Activated CD4-positive, alpha-beta T cell treated with anti-CD3 and anti-CD28 coated beads, Interleukin-10, Interleukin-2, amounts not matched to agents 100 ng/mL and 50 ng/mL, durations not matched to agents 16 hours and 8 hours (primary cell): ENCODE results near the gene MYBPC1.
A peak's percentile ranks its signal among the peaks of the same experiment; 100 is the strongest.
"Not testable (repeated sequence)": the region's sequence is repeated elsewhere in the genome, so short reads cannot be mapped to it uniquely, and the experiment has no call there.

ENCODE experiments used
- DNase-seq: peaks from one replicate; pipeline ENCODE4 v3.0.0-alpha.2; 2020

MYBPC1 gene

GRCh38 chr12:101697197-101697929 is 102.6 kb downstream of the MYBPC1 start, which contains the start of gene CHPT1:
Gene CHPT1, plus strand, starts transcription at chr12:101697640. Its CDS starts 222 bp downstream, at chr12:101697862.
- peak; percentile 84 for DNase-seq

DNA sequence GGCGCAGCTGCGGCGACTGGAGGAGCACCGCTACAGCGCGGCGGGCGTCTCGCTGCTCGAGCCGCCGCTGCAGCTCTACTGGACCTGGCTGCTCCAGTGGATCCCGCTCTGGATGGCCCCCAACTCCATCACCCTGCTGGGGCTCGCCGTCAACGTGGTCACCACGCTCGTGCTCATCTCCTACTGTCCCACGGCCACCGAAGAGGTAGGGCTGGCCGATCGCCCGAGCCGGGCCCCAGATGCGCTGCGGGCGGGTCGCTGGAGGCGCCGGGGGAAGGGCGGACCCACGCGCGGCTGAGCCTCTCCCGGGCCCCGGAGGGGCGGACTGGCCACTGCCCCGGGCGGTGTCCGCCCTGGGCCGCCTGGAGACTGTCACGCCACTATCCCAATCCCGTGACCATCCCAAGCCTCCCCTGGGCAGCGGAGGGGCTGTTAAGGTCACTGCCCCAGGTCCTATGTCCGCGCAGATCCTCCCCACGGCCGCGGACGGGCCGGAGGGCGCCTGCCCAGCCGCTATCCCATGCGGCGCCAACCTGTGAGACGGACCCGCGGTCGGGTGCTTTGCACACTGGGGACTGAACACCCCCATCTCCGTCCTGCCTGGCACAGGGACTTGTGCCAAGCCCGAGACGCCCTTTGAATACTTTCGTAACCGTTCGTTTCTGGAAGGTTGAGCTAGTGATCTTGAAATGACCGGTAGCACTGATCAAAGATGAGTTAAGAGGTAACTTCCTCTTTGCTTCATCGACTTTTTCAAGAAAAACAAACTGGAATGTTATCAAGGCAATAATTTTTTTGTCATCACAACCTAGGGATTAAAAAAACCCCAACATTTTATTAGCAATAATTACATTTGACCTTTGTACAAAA is 103.4 kb downstream of the MYBPC1 start:
- DNase-seq, result peak; percentile 45

GRCh38 chr12:101698800-101699347 is 104.1 kb downstream of the MYBPC1 start:
- DNase-seq, result peak; percentile 16

DNA sequence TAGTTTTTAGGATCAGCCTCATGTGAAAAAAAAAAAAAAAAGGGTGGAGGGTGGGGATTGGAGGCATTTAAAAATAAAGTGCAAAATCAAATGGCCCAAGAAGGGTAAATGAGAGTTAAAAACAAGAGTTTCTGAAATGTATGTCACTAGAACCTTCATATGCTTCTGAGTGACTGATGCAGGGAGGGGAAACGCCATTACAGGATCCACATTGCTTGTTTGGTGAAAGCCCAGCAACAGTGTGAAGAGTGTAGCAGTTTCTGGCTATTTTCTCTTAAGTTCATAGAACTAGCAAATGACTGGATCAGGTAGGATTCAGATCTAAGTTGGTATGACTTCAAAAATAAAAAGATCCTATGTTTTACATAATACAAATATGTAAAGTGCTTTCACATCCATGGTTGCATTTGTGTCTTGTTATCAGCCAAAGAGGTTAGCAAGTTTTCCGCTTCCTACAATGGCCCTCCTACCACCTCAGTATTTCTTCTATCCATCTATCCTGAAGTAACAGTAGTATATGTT is 105.6 kb downstream of the MYBPC1 start:
- DNase-seq, result no peak

- DNase-seq, result no peak
Measured at GRCh38 chr12:101703487-101703886, 108.7 kb downstream of the MYBPC1 start.

DNA sequence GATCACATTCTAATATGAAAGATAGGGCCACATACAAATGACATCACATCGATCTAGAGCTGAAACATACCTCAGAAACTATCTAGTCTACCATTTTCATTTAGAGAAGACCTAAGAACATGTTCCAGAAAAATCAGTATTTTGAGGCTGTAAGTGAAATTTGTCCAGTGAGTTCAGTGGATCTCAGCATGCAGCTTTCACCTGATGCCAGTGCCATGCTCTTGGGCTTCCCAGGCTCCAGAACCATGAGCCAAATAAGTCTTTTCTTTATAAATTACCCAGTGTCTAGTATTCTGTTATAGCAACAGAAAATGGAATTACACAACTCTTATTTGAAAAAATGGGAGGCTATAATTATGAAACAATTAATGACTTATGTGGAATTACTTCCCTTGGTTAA is 111.6 kb downstream of the MYBPC1 start:
- no peak for DNase-seq

DNA sequence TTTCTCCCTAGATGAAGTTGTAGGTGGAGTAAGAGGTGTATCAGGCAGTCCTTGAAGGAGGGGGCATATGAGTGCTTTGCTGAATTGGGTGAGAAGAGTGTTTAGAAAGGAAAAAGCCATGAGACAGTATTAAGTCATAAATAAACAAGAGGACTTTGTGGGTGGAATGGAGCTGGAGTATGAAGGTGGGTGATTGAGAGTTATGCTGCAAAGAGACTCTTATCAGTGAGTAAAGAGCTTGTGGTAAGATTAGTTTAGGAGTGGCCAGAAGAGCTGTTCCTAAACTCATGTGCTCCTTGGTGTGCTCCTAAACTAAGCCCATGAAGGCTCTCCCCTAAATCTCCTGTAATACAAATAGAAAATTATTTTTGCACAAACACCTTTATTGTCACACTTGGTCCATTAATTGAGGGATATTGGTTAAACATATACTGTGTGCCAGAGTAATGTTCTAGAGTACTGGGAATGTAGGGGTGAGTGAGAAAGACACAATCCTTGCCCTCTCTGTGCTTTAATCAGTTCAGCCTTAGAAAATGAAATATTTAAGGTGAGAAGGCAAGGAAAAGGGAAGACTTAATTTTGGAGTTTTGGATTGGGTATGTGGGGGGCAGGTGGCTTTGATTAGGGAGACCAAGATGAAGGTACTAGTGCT is 112.5 kb downstream of the MYBPC1 start:
- DNase-seq, result no peak

DNA sequence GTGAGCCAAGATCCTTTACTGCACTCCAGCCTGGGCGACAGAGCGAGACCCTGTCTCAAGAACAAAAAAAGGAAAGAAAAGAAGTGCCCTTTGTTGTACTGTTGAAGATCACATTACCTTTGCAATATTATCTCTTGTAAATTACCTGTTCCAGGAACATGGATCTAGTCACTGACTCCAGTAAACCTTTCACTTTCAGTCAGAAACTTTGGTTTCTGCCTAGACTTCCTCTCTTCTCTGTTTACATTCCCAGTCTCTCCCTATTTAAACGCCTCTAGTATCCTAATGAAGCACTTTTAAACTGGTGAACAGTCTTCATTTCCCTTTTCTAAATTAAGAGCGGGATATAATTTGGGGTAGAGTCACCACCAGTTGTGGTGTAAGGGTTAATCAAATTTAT is 115.5 kb downstream of the MYBPC1 start:
- DNase-seq, result no peak

DNA sequence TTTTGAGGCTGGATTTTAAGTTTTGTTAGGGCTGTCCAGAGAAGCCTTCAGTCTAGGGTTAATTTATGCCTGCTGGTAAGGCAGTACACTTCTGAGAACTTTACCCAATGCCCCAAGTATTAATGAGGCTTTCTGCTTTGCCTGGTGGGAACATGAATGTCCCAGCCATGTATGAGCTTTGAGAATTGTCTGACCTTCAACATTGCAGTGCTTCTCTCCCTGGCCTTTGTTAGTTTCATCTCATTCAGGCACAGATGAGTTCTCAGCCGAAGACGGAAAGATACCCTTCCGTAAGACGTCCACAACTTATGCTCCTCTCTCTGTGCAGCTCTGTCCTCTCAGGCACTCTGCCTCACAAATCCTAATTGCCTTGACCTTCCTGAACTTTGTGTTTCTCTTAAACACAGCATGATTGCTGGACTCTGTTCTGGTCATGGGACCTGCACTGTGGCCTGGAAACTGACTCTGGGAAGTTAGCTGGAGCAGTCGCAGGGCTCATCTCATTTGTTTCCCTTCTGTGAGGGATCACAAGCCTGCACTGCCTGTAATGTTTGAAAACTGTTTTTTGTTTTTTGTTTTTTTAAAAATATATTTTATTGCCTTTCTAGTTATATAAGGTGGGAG is 118.4 kb downstream of the MYBPC1 start:
- no peak for DNase-seq

DNA sequence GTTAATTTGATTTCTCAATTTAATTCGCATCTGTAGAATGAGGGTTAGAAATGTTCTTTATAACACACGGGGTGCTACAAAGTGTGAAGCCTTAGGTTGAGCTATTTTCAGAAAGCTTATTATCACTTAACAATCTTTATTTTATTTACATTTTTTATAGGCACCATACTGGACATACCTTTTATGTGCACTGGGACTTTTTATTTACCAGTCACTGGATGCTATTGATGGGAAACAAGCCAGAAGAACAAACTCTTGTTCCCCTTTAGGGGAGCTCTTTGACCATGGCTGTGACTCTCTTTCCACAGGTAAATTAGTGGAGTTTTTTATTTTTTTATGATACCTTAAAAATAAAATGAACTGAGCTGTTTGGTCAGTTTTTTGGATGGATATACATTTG is 119.2 kb downstream of the MYBPC1 start:
- no peak for DNase-seq

DNA sequence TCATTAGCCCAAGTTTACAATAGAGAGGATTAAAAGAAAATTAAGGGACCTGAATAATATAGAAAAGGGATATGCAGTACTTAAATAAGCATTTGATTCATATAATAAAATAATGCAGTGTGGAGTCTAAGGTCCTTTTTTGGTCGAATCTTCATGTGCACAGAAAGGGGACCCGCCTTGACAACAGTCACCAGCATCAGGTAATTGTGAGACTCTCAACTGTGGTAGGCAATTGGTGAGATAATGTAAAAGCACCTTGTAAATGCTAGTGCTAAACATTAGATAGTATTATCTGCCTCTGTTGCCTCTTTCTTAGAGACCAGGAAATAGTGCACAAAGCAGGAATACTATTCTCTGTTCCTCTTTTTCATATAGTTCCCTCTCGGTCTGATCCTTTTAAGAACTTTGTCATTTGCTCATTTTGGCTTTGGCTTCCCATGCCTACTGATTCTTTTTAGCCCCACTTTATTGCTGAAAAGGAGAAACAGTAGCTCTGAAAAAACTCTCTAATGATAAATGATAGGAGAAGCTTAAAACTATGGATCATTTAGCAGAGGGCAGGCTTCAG is 120.2 kb downstream of the MYBPC1 start:
- DNase-seq, result no peak

DNA sequence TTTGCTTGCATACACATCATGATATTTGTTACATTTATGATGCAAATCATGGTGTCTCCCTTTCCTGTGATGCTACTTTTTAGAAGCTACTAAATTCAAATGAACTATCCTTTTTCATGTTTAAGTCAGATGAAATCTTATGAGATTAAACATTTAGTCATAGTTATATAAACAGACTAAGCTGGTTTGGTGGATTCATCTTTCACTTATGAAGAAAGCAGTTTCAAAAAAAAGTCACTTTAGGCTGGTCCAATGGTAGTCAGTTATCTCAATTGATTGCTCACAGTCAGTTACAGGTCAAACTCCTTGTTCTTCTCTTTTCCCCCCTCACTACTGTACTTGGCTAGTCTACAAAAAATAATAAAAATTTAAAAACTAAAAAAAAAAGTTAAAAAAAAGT is 124.8 kb downstream of the MYBPC1 start:
- DNase-seq, result no peak

DNA sequence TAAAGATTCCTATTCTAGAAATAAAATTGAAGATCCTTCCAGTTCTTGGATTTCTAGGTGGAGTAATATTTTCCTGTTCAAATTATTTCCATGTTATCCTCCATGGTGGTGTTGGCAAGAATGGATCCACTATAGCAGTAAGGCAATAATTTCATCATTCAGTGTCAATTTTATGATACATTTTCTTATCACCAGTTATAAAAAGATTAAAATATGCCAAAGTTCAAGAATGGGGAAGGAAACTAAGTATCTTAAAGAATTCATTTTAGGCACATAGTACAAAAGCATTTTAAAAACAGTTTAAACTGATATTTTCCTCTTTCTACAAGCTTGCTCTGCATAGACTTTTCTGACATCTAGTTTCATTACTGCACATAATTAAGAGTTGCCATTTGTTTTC is 125.3 kb downstream of the MYBPC1 start:
- DNase-seq, result no peak

GRCh38 chr12:101722392-101722791 is 127.6 kb downstream of the MYBPC1 start:
- no peak for DNase-seq

DNA sequence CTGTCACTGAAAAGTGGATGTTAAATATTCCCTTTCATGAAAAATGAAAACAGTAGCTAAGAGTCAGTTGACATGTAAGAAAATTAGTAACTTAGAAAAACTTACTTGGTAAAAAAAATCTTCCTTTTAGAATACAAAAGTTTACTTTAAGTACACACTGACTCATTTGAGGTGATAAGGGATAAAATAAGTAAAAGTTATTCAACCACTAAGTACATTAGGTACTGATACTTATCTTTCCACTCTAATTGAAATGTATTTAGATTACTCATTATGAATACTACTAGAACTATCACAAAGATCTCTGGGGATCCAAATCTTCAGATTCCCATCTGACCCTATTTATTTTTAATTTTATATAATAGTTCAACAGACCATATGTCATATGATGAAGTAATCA is 132.3 kb downstream of the MYBPC1 start:
- no peak for DNase-seq

GRCh38 chr12:101729842-101730241 is 135.1 kb downstream of the MYBPC1 start:
- DNase-seq, result no peak

DNA sequence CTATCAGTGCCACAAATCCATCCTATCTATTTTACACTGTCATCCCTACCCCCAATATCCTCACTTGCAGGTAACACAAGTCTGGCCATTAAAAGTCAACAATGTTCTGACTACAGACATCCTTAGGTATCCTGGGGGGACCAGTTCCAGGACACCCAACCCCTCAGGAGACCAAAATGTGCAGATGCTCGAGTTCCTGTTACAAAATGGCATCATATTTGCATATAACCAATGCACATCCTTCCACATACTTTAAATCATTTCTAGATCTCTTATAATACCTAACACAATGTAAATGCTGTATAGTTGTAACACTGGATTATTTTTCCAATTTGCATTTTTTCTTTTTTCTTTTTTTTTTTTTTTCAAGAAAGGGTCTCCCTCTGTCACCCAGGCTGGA is 137.5 kb downstream of the MYBPC1 start:
- no peak for DNase-seq

DNA sequence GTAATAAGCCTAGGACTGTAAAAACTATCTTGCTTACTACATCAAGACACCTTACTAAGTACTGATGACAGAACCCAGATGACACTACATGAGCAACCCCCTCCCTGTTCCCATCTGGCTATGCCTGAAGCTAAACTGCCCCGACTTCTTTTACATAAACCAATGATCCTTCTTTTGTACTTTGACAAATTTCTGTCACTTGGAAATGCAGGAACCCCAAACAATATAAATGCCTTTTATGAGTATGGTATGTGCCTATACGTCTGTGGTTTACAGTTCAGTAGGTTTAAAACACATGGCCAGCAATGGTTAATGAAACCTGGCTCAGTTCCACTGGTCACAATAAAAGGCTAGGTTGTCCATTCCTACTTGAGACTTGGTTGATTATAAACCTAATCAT is 138.4 kb downstream of the MYBPC1 start:
- no peak for DNase-seq

GRCh38 chr12:101734482-101734881 is 139.7 kb downstream of the MYBPC1 start:
- DNase-seq, result not testable (repeated sequence)
